Ovary (tissue), 9 donors: ENCODE measurements around the gene MYO1E. TPM values are rescaled to one million over a fixed set of nuclear protein-coding genes. Genes with fewer than 3 reads are reported as not detected.

ENCODE experiments used
- DNase-seq, 5 donors: peaks; one replicate each; pipeline ENCODE4 v3.0.0-alpha.2; 2019 to 2020
- H3K27ac ChIP-seq, 2 donors: fragments of 200-600 bp; one replicate each; pipeline versions ENCODE4 v1.5.1 to v1.8.0; 2019 to 2022
- H3K27me3 ChIP-seq: fragments of 200-600 bp; one replicate; pipeline ENCODE4 v1.8.0; 2022
- H3K36me3 ChIP-seq: fragments of 200-600 bp; sonication (generic); one replicate; pipeline ENCODE4 v1.5.1; 2019
- H3K4me1 ChIP-seq: one replicate; pipeline ENCODE4 v1.8.1; 2013; ENCODE audit warnings: mild to moderate bottlenecking, moderate library complexity; ENCODE audit not compliant: insufficient read depth
- H3K4me3 ChIP-seq: fragments of 200-600 bp; sonication (generic); one replicate; pipeline ENCODE4 v1.5.1; 2017
- H3K9me3 ChIP-seq, 2 donors: fragments of 200-600 bp in 1 of 2; sonication (generic) in 1 of 2; one replicate each; pipeline versions ENCODE4 v1.5.1 to v1.8.1; 2013 to 2019; ENCODE audit warnings: mild to moderate bottlenecking in 1 of 2, moderate library complexity in 1 of 2
- EP300 ChIP-seq: sonication (generic); formaldehyde crosslinking; IDR thresholded peaks from one replicate; pipeline ENCODE4 v1.6.1; 2017; ENCODE audit warnings: antibody characterized with exemption
- POLR2A ChIP-seq: fragments of 450-650 bp; IDR thresholded peaks from one replicate; pipeline ENCODE4 v1.6.1; 2017; ENCODE audit warnings: antibody characterized with exemption, mild to moderate bottlenecking, moderate library complexity
- WGBS, 3 donors: extraction: QIAGEN DNeasy Blood & Tissue Kit in 1 of 3; methylation state at CpG; one replicate each; pipeline versions ENCODE4 v1.1.5 to v1.1.7; 2013 to 2017; 5-methylcytosine and 5-hydroxymethylcytosine counted together
- intact Hi-C, 4 donors: fragments of 100-400 bp; cut with DNase I; formaldehyde crosslinking; loops; one replicate each; pipeline versions ENCODE4 v1.11.0 to v1.15.1; 2022 to 2023
- polyA plus RNA-seq, 2 donors: library from polyadenylated mRNA; stranded (reverse); fragments of 200-250 nt in 1 of 2; fragments of 350-450 nt in 1 of 2; fragmentation: Illumina TruSeq in 1 of 2; extraction: RNeasy Lipid Tissue Mini Kit (QIAGEN cat#74804) in 1 of 2; gene quantifications; one replicate each; pipeline ENCODE4 v1.2.3, GENCODE V29; 2013 to 2014
- total RNA-seq, 7 donors: library from RNA; depleted of rRNA in 2 of 7; stranded (reverse); fragments of >200 nt in 2 of 7; fragmentation: NEBNext Ultra II Directional in 3 of 7; extraction: Animal tissue kit (Norgen Biotek cat#: 25700) in 3 of 7; gene quantifications; one replicate each; pipeline versions ENCODE4 v1.1.0 to v1.2.4, GENCODE V29; 2016 to 2023
- TF ChIP-seq, protein P1 (sequence below), 3 donors: fragments of 450-650 bp in 2 of 3; fragments of 200-600 bp in 1 of 3; IDR thresholded peaks; one replicate each; pipeline versions ENCODE4 v1.5.1 to v1.8.0; 2016 to 2022; ENCODE audit warnings: antibody characterized with exemption in 3 of 3, mild to moderate bottlenecking in 1 of 3
- donor health status: DM: no; HTN: no; CAD: no; lungs with moderate emphysema.
- donor health status: DM: no; HTN: no; CAD: no.
- donor health status: Bipolar disorder and iron deficiency.
- donor health status: DM: yes; HTN: yes; CAD: no.
- donor health status: DM: no; HTN: no; CAD: no.
- donor health status: DM: yes; HTN: yes; CAD: no.

Gene MYO1E
- total and polyA plus RNA-seq, 9 donors, result 11.6 to 96.0 (median 44.8) TPM

- no peak overlapping the region for H3K27ac ChIP-seq
- TF ChIP-seq, protein P1, sequence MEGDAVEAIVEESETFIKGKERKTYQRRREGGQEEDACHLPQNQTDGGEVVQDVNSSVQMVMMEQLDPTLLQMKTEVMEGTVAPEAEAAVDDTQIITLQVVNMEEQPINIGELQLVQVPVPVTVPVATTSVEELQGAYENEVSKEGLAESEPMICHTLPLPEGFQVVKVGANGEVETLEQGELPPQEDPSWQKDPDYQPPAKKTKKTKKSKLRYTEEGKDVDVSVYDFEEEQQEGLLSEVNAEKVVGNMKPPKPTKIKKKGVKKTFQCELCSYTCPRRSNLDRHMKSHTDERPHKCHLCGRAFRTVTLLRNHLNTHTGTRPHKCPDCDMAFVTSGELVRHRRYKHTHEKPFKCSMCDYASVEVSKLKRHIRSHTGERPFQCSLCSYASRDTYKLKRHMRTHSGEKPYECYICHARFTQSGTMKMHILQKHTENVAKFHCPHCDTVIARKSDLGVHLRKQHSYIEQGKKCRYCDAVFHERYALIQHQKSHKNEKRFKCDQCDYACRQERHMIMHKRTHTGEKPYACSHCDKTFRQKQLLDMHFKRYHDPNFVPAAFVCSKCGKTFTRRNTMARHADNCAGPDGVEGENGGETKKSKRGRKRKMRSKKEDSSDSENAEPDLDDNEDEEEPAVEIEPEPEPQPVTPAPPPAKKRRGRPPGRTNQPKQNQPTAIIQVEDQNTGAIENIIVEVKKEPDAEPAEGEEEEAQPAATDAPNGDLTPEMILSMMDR (IDR thresholded peaks at IDR 0.05), result no peak
- TF ChIP-seq POLR2A (no peak), EP300 (no peak)
- H3K27me3 ChIP-seq, result no peaks in the 10 kb centered on the region
- DNase-seq, result no peak
- no peaks in the 10 kb centered on the region for H3K9me3 ChIP-seq
- no peak overlapping the region for H3K4me3 ChIP-seq
- 66 to 82% (median 79%) methylated on average over 4 of the region's 4 CpGs for WGBS, 3 donors
- H3K36me3 ChIP-seq, result no peaks in the 10 kb centered on the region
- intact Hi-C loops, result no loop called here
- H3K4me1 ChIP-seq, result no peaks in the 10 kb centered on the region
Observed at GRCh38 chr15:59416816-59417215, 44.1 kb upstream of the MYO1E start.

- Histone ChIP-seq H3K27ac (no peak overlapping the region), H3K4me1 (no peaks in the 10 kb centered on the region), H3K36me3 (no peaks in the 10 kb centered on the region), H3K27me3 (no peaks in the 10 kb centered on the region), H3K4me3 (no peak overlapping the region), H3K9me3 (no peaks in the 10 kb centered on the region)
- DNase-seq, result no peak
- TF ChIP-seq POLR2A (no peak), EP300 (no peak)
- TF ChIP-seq, protein P1 (IDR thresholded peaks at IDR 0.05), result no peak
- intact Hi-C loops, result no loop called here
- WGBS, 3 donors, result 66 to 75% (median 69%) methylated on average over 2 of the region's 2 CpGs
Observed at GRCh38 chr15:59413577-59413976, 40.9 kb upstream of the MYO1E start.

GRCh38 chr15:59410391-59410896 lies 37.8 kb upstream of the MYO1E start:
- no peak overlapping the region for H3K4me3 ChIP-seq
- no peak for DNase-seq
- TF ChIP-seq, protein P1 (IDR thresholded peaks at IDR 0.05), result no peak
- TF ChIP-seq EP300 (no peak), POLR2A (no peak)
- no peaks in the 10 kb centered on the region for H3K4me1 ChIP-seq
- H3K27me3 ChIP-seq, result no peaks in the 10 kb centered on the region
- no peak overlapping the region for H3K27ac ChIP-seq
- intact Hi-C loops, result no loop called here
- no peaks in the 10 kb centered on the region for H3K36me3 ChIP-seq
- H3K9me3 ChIP-seq, result no peaks in the 10 kb centered on the region
- 4 to 15% (median 4%) methylated on average over 2 of the region's 2 CpGs for WGBS, 3 donors

GRCh38 chr15:59407946-59408345 lies 35.3 kb upstream of the MYO1E start:
- Histone ChIP-seq H3K27ac (no peak overlapping the region), H3K4me3 (no peak overlapping the region), H3K27me3 (no peaks in the 10 kb centered on the region), H3K36me3 (no peaks in the 10 kb centered on the region), H3K4me1 (no peaks in the 10 kb centered on the region), H3K9me3 (no peaks in the 10 kb centered on the region)
- 33 to 52% (median 51%) methylated on average over 5 of the region's 5 CpGs for WGBS, 3 donors
- TF ChIP-seq POLR2A, result no peak
- TF ChIP-seq EP300, result no peak
- TF ChIP-seq, protein P1 (IDR thresholded peaks at IDR 0.05), result no peak
- DNase-seq, result no peak
- intact Hi-C loops, result no loop called here
